Kidney (tissue), 14 donors: Measurements from ENCODE around the gene APOA4. TPM values are rescaled to one million over a fixed set of nuclear protein-coding genes. Genes with fewer than 3 reads are reported as not detected.

Source experiments
- DNase-seq, 5 donors: peaks; one replicate each; pipeline ENCODE4 v3.0.0-alpha.2; 2013 to 2020
- FAIRE-seq: peaks from 2 replicates; lab custom pipeline; 2012; peaks lifted over from hg19 to GRCh38; lab: Jason Lieb, UNC
- H3K27ac ChIP-seq, 2 donors: one replicate each; pipeline ENCODE4 v1.7.0; 2013; ENCODE audit warnings: low read depth in 2 of 2, low read length in 2 of 2, inconsistent platforms in 1 of 2
- H3K27me3 ChIP-seq: one replicate; pipeline ENCODE4 v1.7.1; 2013; ENCODE audit warnings: low read length, inconsistent platforms; ENCODE audit not compliant: control insufficient read depth, insufficient read depth
- H3K36me3 ChIP-seq, 3 donors: one replicate each; pipeline versions ENCODE4 v1.7.0 to v1.7.1; 2013; ENCODE audit warnings: low read length in 3 of 3, control low read depth in 1 of 3, inconsistent platforms in 1 of 3; ENCODE audit not compliant: insufficient read depth in 3 of 3, control insufficient read depth in 2 of 3
- H3K4me1 ChIP-seq, 3 donors: one replicate each; pipeline versions ENCODE4 v1.7.0 to v1.7.1; 2013; ENCODE audit warnings: low read length in 3 of 3, inconsistent platforms in 1 of 3, low read depth in 1 of 3; ENCODE audit not compliant: control insufficient read depth in 2 of 3, insufficient read depth in 2 of 3
- H3K4me3 ChIP-seq, 3 donors: one replicate each; pipeline versions ENCODE4 v1.7.0 to v1.8.1; 2013; ENCODE audit warnings: low read length in 3 of 3, control low read depth in 1 of 3, inconsistent platforms in 1 of 3
- H3K9ac ChIP-seq, 3 donors: one replicate each; pipeline versions ENCODE4 v1.7.0 to v1.7.1; 2013; ENCODE audit warnings: low read length in 3 of 3, control low read depth in 1 of 3, inconsistent platforms in 1 of 3
- H3K9me3 ChIP-seq, 3 donors: one replicate each; pipeline versions ENCODE4 v1.7.0 to v1.7.1; 2013; ENCODE audit warnings: low read length in 3 of 3, control low read depth in 1 of 3, inconsistent platforms in 1 of 3; ENCODE audit not compliant: control insufficient read depth in 2 of 3, insufficient read depth in 1 of 3
- intact Hi-C: fragments of 100-400 bp; cut with DNase I; formaldehyde crosslinking; loops from one replicate; pipeline ENCODE4 v1.11.1; 2022
- polyA plus RNA-seq: library from polyadenylated mRNA; stranded (reverse); fragments of 350-450 nt; fragmentation: Illumina TruSeq; extraction: RNeasy Lipid Tissue Mini Kit (QIAGEN cat#74804); gene quantifications from one replicate; pipeline ENCODE4 v1.2.3, GENCODE V29; 2014; ENCODE audit warnings: low read depth, low replicate concordance; ENCODE audit not compliant: insufficient read depth
- total RNA-seq: library from RNA; stranded (reverse); fragmentation: NEBNext Ultra II Directional; extraction: Animal tissue kit (Norgen Biotek cat#: 25700); gene quantifications from one replicate; pipeline ENCODE4 v1.2.1, GENCODE V29; 2021
- TF ChIP-seq, protein P1 (sequence below): IDR thresholded peaks from 3 replicates; pipeline ENCODE4 v1.5.1; 2012; ENCODE audit warnings: mild to moderate bottlenecking, moderate library complexity, borderline replicate concordance; ENCODE audit not compliant: insufficient read depth; ENCODE audit errors: extremely low read depth
- donor health status: control.
- donor health status: control.
- donor health status: control.
- donor health status: control.
- donor health status: control.
- donor health status: DM: yes; HTN: yes; CAD: no.
- donor health status: Normal renal cell carcinoma (clear cell type).

Gene APOA4
- total and polyA plus RNA-seq, 2 donors from 2014 or later = 0.80 TPM; not detected in 1

DNA sequence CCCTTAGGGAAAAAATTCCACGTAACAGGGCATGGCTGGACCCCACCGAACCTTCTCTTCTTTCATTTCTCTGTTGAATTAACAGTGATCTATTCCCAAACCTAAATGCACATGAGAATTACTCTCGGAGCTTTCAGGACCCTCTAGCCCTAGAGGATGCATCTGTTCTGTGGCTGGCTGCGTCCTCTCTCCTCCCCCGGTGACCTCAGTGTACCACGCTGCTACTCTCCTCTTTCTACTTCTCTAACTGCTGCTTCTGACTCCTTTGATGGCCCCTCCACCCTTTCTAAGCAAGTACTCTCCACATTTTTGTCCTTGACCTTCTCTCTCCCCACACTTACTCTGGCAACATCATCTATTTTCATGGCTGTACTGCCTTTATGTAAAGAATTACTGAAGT is 26.4 kb upstream of the APOA4 start:
- peaks cover 4 to 32% (median 27%) of the 10 kb centered on the region in 3 donors for H3K36me3 ChIP-seq
- no peaks in the 10 kb centered on the region for H3K27me3 ChIP-seq
- no peak overlapping the region for H3K4me3 ChIP-seq
- peaks cover 0 to 5% (median 0%) of the 10 kb centered on the region in 3 donors for H3K4me1 ChIP-seq
- TF ChIP-seq, protein P1, sequence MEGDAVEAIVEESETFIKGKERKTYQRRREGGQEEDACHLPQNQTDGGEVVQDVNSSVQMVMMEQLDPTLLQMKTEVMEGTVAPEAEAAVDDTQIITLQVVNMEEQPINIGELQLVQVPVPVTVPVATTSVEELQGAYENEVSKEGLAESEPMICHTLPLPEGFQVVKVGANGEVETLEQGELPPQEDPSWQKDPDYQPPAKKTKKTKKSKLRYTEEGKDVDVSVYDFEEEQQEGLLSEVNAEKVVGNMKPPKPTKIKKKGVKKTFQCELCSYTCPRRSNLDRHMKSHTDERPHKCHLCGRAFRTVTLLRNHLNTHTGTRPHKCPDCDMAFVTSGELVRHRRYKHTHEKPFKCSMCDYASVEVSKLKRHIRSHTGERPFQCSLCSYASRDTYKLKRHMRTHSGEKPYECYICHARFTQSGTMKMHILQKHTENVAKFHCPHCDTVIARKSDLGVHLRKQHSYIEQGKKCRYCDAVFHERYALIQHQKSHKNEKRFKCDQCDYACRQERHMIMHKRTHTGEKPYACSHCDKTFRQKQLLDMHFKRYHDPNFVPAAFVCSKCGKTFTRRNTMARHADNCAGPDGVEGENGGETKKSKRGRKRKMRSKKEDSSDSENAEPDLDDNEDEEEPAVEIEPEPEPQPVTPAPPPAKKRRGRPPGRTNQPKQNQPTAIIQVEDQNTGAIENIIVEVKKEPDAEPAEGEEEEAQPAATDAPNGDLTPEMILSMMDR = no peak
- H3K27ac ChIP-seq = no peak overlapping the region
- intact Hi-C loops = no loop called here
- no peak for FAIRE-seq
- no peak for DNase-seq
- no peaks in the 10 kb centered on the region for H3K9me3 ChIP-seq
- no peak overlapping the region for H3K9ac ChIP-seq

DNA sequence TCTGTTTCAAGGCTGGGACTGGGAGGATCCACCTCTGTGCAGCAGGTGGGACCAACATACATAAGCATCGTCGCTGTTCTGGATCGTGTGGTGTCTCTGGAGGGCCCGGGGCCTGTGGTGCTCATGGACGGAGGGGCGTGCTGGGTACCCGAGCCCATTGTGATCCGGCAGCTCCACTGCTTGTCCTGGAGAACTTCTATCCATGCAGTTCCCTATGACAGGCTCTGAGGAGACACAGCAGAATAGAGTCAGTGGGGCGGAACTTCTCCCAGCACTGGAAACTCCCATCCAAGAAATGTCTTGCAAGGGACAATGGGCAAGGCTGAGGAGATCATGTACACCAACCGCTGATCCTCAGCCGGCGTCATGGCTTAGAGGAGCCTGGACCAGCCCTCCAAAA is 26.0 kb upstream of the APOA4 start:
- DNase-seq = no peak
- H3K27ac ChIP-seq = no peak overlapping the region
- no peaks in the 10 kb centered on the region for H3K9me3 ChIP-seq
- peaks cover 0 to 5% (median 0%) of the 10 kb centered on the region in 3 donors for H3K4me1 ChIP-seq
- H3K4me3 ChIP-seq = no peak overlapping the region
- intact Hi-C loops = no loop called here
- no peaks in the 10 kb centered on the region for H3K27me3 ChIP-seq
- no peak overlapping the region for H3K9ac ChIP-seq
- peaks cover 4 to 32% (median 23%) of the 10 kb centered on the region in 3 donors for H3K36me3 ChIP-seq
- TF ChIP-seq, protein P1 = no peak
- FAIRE-seq = no peak

DNA sequence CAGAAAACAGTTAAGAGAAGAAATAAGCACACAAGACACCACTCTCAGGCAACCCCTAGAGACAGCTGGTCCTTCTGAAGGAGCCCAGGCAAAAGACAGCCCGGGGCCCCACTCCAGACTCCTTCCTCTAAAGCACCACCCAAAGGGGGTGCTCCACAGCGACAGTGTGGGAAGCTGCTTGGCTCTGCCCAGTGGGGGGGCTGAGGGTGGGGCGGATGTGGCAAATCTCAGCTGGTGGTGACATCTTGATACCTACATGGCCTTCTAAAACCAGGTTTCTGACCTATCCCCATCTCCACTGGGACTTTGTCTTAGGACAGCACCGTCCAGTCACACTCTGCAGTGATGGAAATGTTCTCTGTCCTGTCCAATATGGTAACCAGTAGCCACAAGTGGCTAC is 24.5 kb upstream of the APOA4 start:
- peaks cover 4 to 41% (median 23%) of the 10 kb centered on the region in 3 donors for H3K36me3 ChIP-seq
- H3K27me3 ChIP-seq = no peaks in the 10 kb centered on the region
- H3K9ac ChIP-seq = no peak overlapping the region
- H3K4me3 ChIP-seq = no peak overlapping the region
- DNase-seq (no peak), FAIRE-seq (no peak)
- TF ChIP-seq, protein P1 = no peak
- intact Hi-C loops = no loop called here
- H3K27ac ChIP-seq = no peak overlapping the region
- no peaks in the 10 kb centered on the region for H3K9me3 ChIP-seq
- peaks cover 0 to 9% (median 3%) of the 10 kb centered on the region in 3 donors for H3K4me1 ChIP-seq

DNA sequence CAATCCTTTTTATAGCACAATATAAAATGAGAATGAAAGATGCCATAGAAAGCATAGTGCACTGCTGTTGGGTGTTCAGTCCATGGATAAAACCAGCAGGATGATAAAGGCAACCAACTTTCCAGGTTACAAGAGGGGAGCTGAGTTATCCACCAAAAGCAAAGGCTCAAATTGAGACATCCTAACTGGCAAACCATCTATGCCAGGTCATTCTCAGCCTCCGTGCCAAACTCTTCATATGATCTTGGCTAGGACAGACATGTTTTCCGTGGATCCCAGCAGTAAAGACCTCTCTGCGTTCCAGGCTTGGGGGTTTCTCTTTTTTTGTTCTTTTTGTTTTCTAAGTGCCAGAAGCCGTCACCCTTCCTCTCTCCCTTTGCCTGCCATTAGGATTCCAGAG is 21.6 kb upstream of the APOA4 start:
- Histone ChIP-seq H3K4me1 (peaks cover 0 to 9% (median 0%) of the 10 kb centered on the region in 3 donors), H3K9me3 (no peaks in the 10 kb centered on the region), H3K27ac (no peak overlapping the region), H3K36me3 (peaks cover 4 to 41% (median 23%) of the 10 kb centered on the region in 3 donors), H3K9ac (no peak overlapping the region), H3K4me3 (no peak overlapping the region), H3K27me3 (no peaks in the 10 kb centered on the region)
- no peak for FAIRE-seq
- no peak for DNase-seq
- TF ChIP-seq, protein P1 = no peak
- intact Hi-C loops = no loop called here
